ENCODE data around the gene IFT172.

DNA sequence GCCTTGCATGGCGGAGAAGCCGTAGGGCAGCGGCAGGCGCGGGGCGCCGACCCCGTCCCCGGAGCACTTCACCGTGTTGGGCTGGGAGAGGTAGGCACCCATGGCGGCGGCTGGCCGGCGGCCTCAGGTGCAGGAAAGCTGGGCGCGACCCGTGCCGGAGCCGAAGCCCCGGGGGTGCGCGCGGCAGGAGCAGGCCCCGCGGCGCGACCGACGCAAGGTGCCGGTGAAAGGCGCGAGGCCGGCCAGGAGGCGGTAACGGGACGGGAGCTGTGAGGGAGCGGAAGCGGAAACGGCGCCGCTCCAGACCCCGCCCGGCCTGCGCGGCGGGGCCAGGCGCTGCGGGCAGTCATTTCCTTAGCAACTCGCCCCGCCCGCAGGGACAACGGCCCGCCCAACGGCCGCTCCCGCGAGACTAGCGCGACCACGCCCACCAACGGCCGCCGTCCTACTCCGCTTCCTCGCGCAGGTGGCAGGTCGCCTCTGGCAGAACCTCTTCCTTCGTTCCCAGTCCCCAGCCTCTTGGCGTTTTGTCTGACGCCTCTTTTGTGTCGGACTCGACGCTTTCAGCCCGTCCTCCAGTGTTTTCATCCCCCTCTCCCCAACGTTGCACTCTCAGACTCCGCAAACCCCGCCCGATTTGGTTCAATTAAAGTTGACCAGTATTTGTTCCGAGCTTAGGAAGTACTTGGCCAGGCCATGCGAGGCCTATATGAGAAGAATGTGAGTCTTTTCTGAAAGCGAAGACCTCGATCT lies 80.0 kb downstream of the IFT172 start, which contains the start of gene PPM1G:
- TF ChIP-seq POLR2A (IDR thresholded peaks at IDR 0.05; ENCODE audit: low read length) (peak; percentile 94), CEBPB (IDR thresholded peaks at IDR 0.05) (no peak), ZFP36 (IDR thresholded peaks at IDR 0.05; ENCODE audit: borderline replicate concordance, partially characterized antibody) (no peak)
- TF ChIP-seq, protein P1, sequence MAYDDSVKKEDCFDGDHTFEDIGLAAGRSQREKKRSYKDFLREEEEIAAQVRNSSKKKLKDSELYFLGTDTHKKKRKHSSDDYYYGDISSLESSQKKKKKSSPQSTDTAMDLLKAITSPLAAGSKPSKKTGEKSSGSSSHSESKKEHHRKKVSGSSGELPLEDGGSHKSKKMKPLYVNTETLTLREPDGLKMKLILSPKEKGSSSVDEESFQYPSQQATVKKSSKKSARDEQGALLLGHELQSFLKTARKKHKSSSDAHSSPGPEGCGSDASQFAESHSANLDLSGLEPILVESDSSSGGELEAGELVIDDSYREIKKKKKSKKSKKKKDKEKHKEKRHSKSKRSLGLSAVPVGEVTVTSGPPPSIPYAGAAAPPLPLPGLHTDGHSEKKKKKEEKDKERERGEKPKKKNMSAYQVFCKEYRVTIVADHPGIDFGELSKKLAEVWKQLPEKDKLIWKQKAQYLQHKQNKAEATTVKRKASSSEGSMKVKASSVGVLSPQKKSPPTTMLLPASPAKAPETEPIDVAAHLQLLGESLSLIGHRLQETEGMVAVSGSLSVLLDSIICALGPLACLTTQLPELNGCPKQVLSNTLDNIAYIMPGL (CRISPR knock-in tag; IDR thresholded peaks at IDR 0.05; ENCODE audit: borderline replicate concordance) = no peak
- TF ChIP-seq, protein P2, sequence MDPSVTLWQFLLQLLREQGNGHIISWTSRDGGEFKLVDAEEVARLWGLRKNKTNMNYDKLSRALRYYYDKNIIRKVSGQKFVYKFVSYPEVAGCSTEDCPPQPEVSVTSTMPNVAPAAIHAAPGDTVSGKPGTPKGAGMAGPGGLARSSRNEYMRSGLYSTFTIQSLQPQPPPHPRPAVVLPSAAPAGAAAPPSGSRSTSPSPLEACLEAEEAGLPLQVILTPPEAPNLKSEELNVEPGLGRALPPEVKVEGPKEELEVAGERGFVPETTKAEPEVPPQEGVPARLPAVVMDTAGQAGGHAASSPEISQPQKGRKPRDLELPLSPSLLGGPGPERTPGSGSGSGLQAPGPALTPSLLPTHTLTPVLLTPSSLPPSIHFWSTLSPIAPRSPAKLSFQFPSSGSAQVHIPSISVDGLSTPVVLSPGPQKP (IDR thresholded peaks at IDR 0.05; ENCODE audit: low read depth, low read length) = no peak
- TF ChIP-seq, protein P3, sequence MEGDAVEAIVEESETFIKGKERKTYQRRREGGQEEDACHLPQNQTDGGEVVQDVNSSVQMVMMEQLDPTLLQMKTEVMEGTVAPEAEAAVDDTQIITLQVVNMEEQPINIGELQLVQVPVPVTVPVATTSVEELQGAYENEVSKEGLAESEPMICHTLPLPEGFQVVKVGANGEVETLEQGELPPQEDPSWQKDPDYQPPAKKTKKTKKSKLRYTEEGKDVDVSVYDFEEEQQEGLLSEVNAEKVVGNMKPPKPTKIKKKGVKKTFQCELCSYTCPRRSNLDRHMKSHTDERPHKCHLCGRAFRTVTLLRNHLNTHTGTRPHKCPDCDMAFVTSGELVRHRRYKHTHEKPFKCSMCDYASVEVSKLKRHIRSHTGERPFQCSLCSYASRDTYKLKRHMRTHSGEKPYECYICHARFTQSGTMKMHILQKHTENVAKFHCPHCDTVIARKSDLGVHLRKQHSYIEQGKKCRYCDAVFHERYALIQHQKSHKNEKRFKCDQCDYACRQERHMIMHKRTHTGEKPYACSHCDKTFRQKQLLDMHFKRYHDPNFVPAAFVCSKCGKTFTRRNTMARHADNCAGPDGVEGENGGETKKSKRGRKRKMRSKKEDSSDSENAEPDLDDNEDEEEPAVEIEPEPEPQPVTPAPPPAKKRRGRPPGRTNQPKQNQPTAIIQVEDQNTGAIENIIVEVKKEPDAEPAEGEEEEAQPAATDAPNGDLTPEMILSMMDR (IDR thresholded peaks at IDR 0.05) = no peak
